CD14-positive monocyte (primary cell): ENCODE results near the gene SELENOI. TPM values are rescaled to one million over a fixed set of nuclear protein-coding genes. Genes with fewer than 3 reads are reported as not detected.

Source experiments
- DNase-seq, 3 donors: peaks; one replicate each; pipeline ENCODE4 v3.0.0-alpha.2; 2011 to 2022
- H2AFZ ChIP-seq: 2 replicates; pipeline ENCODE4 v1.6.0; 2012; ENCODE audit warnings: mild to moderate bottlenecking, low read depth, low read length, inconsistent platforms; ENCODE audit not compliant: insufficient read depth, poor library complexity, severe bottlenecking
- H3K27ac ChIP-seq, 2 donors: 1 replicate in 1 of 2; 2 replicates in 1 of 2; pipeline ENCODE4 v1.5.1; 2012 to 2013; ENCODE audit warnings: low read length in 2 of 2, control low read depth in 1 of 2, inconsistent platforms in 1 of 2, low read depth in 1 of 2, mild to moderate bottlenecking in 1 of 2
- H3K27me3 ChIP-seq, 2 donors: one replicate each; pipeline versions ENCODE4 v1.6.0 to v1.6.1; 2011 to 2013; ENCODE audit warnings: low read length in 2 of 2; ENCODE audit not compliant: control insufficient read depth in 2 of 2, insufficient read depth in 2 of 2
- H3K36me3 ChIP-seq, 2 donors: replicated peaks in 1 of 2; 1 replicate in 1 of 2; 2 replicates in 1 of 2; pipeline versions ENCODE4 v1.5.1 to v1.6.1; 2012 to 2013; ENCODE audit warnings: low read length in 2 of 2, control low read depth in 1 of 2, inconsistent platforms in 1 of 2, mild to moderate bottlenecking in 1 of 2; ENCODE audit not compliant: insufficient read depth in 2 of 2, control insufficient read depth in 1 of 2
- H3K4me1 ChIP-seq, 2 donors: 1 replicate in 1 of 2; 2 replicates in 1 of 2; pipeline versions ENCODE4 v1.5.1 to v1.6.1; 2012 to 2013; ENCODE audit warnings: low read length in 2 of 2, control low read depth in 1 of 2, inconsistent platforms in 1 of 2, mild to moderate bottlenecking in 1 of 2, moderate library complexity in 1 of 2; ENCODE audit not compliant: insufficient read depth in 2 of 2, control insufficient read depth in 1 of 2
- H3K4me2 ChIP-seq: replicated peaks from 2 replicates; pipeline ENCODE3; 2012; ENCODE audit warnings: low read length, moderate library complexity, mild to moderate bottlenecking; ENCODE audit not compliant: poor library complexity, severe bottlenecking; ENCODE audit errors: extremely low read depth
- H3K4me3 ChIP-seq, 3 experiments: fragments of 200-600 bp in 1 of 3; sonication (generic) in 1 of 3; replicated peaks in 1 of 3; 1 replicate in 2 of 3; 2 replicates in 1 of 3; pipeline ENCODE4 v1.5.1; 2011 to 2013; ENCODE audit warnings: low read length in 3 of 3, mild to moderate bottlenecking in 3 of 3, control low read depth in 2 of 3, low read depth in 2 of 3, inconsistent platforms in 1 of 3, moderate library complexity in 1 of 3
- H3K79me2 ChIP-seq: 2 replicates; pipeline ENCODE4 v1.6.0; 2012; ENCODE audit warnings: mild to moderate bottlenecking, control low read depth, inconsistent platforms, low read length, moderate library complexity; ENCODE audit not compliant: insufficient read depth
- H3K9ac ChIP-seq: 2 replicates; pipeline ENCODE4 v1.6.0; 2017; ENCODE audit warnings: low read length, mild to moderate bottlenecking; ENCODE audit not compliant: insufficient read depth, poor library complexity, severe bottlenecking
- H3K9me3 ChIP-seq, 2 donors: replicated peaks in 1 of 2; 1 replicate in 1 of 2; 2 replicates in 1 of 2; pipeline versions ENCODE4 v1.5.1 to v1.6.1; 2012 to 2013; ENCODE audit warnings: low read length in 2 of 2, control low read depth in 1 of 2; ENCODE audit not compliant: control insufficient read depth in 1 of 2, insufficient read depth in 1 of 2
- H4K20me1 ChIP-seq: 2 replicates; pipeline ENCODE4 v1.6.0; 2012; ENCODE audit warnings: mild to moderate bottlenecking, low read length, control low read depth, moderate library complexity; ENCODE audit not compliant: insufficient read depth
- H3K27ac Mint-ChIP-seq, 7 donors: one replicate each; pipeline ENCODE4 v1.8.0; 2020; ENCODE audit warnings: mild to moderate bottlenecking in 7 of 7, mixed read lengths in 7 of 7, moderate library complexity in 6 of 7, inconsistent platforms in 2 of 7
- H3K27me3 Mint-ChIP-seq, 3 donors: one replicate each; pipeline ENCODE4 v1.8.0; 2021 to 2022; ENCODE audit warnings: low read depth in 3 of 3, mild to moderate bottlenecking in 3 of 3, mixed read lengths in 3 of 3, moderate library complexity in 3 of 3, inconsistent platforms in 1 of 3
- H3K36me3 Mint-ChIP-seq, 2 donors: one replicate each; pipeline ENCODE4 v1.8.0; 2020; ENCODE audit warnings: mixed read lengths in 2 of 2, inconsistent platforms in 1 of 2, mild to moderate bottlenecking in 1 of 2
- H3K4me1 Mint-ChIP-seq: one replicate; pipeline ENCODE4 v1.8.0; 2020; ENCODE audit warnings: mild to moderate bottlenecking, mixed read lengths
- H3K4me3 Mint-ChIP-seq, 2 donors: one replicate each; pipeline ENCODE4 v1.8.0; 2020; ENCODE audit warnings: mild to moderate bottlenecking in 2 of 2, mixed read lengths in 2 of 2, moderate library complexity in 1 of 2
- H3K9me3 Mint-ChIP-seq, 7 donors: one replicate each; pipeline ENCODE4 v1.8.0; 2020 to 2022; ENCODE audit warnings: mixed read lengths in 7 of 7, mild to moderate bottlenecking in 6 of 7, moderate library complexity in 6 of 7, inconsistent platforms in 2 of 7
- WGBS: methylation state at CpG from one replicate; pipeline ENCODE4 v1.1.5; 2013; ENCODE audit warnings: missing lambda C conversion rate; ENCODE audit not compliant: insufficient coverage; 5-methylcytosine and 5-hydroxymethylcytosine counted together
- intact Hi-C, 2 donors: fragments of 100-400 bp; cut with micrococcal nuclease; formaldehyde crosslinking; loops; one replicate each; pipeline versions ENCODE4 v1.15.0 to v1.15.1; 2023
- polyA plus RNA-seq, 3 donors: library from polyadenylated mRNA; depleted of rRNA in 1 of 3; unstranded in 2 of 3; stranded (reverse) in 1 of 3; fragments of 300-500 nt in 2 of 3; fragments of >200 nt in 1 of 3; fragmentation: Illumina TruSeq in 2 of 3; gene quantifications; 1 replicate in 2 of 3; 2 replicates in 1 of 3; pipeline ENCODE4 v1.2.3, GENCODE V29; 2012 to 2021
- TF ChIP-seq, protein P1 (sequence below): fragments of 200-600 bp; IDR thresholded peaks from one replicate; pipeline ENCODE4 v1.8.0; 2022; ENCODE audit warnings: antibody characterized with exemption, mild to moderate bottlenecking

The SELENOI gene
- polyA plus RNA-seq, 3 donors = 2.3 to 3.2 (median 2.5) TPM

- Histone ChIP-seq H3K4me1 (peaks cover 7 to 8% of the 10 kb centered on the region in 2 donors), H3K79me2 (no peaks in the 10 kb centered on the region), H3K9me3 (no peaks in the 10 kb centered on the region), H4K20me1 (no peaks in the 10 kb centered on the region), H2AFZ (no peak overlapping the region), H3K9ac (no peak overlapping the region), H3K36me3 (peaks cover 46 to 76% of the 10 kb centered on the region in 2 donors), H3K4me3 (no peak overlapping the region), H3K4me2 (no peak overlapping the region), H3K27me3 (no peaks in the 10 kb centered on the region), H3K27ac (no peak overlapping the region)
- Mint-ChIP-seq H3K9me3 (no peaks in the 10 kb centered on the region), H3K4me3 (no peak overlapping the region), H3K27me3 (no peaks in the 10 kb centered on the region), H3K4me1 (peaks cover 7% of the 10 kb centered on the region), H3K27ac (no peak overlapping the region), H3K36me3 (peaks cover 45 to 64% of the 10 kb centered on the region in 2 donors)
- no peak for DNase-seq
- intact Hi-C loops = no loop called here
- no CpG with 5 or more reads among the region's 4 CpGs for WGBS
- TF ChIP-seq, protein P1, sequence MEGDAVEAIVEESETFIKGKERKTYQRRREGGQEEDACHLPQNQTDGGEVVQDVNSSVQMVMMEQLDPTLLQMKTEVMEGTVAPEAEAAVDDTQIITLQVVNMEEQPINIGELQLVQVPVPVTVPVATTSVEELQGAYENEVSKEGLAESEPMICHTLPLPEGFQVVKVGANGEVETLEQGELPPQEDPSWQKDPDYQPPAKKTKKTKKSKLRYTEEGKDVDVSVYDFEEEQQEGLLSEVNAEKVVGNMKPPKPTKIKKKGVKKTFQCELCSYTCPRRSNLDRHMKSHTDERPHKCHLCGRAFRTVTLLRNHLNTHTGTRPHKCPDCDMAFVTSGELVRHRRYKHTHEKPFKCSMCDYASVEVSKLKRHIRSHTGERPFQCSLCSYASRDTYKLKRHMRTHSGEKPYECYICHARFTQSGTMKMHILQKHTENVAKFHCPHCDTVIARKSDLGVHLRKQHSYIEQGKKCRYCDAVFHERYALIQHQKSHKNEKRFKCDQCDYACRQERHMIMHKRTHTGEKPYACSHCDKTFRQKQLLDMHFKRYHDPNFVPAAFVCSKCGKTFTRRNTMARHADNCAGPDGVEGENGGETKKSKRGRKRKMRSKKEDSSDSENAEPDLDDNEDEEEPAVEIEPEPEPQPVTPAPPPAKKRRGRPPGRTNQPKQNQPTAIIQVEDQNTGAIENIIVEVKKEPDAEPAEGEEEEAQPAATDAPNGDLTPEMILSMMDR = no peak
Observed at GRCh38 chr2:26387189-26387588, 41.2 kb downstream of the SELENOI start.

DNA sequence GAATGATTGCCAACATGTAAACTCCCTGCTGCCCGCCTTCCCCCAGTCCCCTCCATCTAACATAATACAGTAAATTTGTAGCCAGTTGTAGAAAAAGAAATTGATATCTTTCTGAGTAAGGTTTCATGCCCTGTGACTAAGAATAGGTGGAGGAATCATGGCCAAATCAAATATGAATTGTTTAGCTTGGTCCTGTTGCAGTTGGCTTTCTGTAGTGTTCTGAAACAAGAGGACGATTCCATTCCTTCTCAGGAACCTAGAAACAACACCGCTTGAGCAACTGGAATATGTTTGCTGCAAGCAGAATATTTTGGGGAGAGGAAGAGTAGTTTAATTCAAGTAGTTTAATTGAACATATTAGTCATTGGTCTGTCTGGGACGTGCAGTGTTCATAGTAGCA, 48.8 kb downstream of the SELENOI start:
- H3K9me3 ChIP-seq = no peaks in the 10 kb centered on the region

More for the DNA sequence above, 48.8 kb downstream of the SELENOI start:
- no peak overlapping the region for H3K27ac ChIP-seq
- Mint-ChIP-seq H3K36me3 (peaks cover 25 to 26% of the 10 kb centered on the region in 2 donors), H3K9me3 (no peaks in the 10 kb centered on the region), H3K4me3 (no peak overlapping the region), H3K27me3 (peaks cover 0 to 1% (median 0%) of the 10 kb centered on the region in 3 donors), H3K4me1 (no peaks in the 10 kb centered on the region), H3K27ac (no peak overlapping the region)
- no peaks in the 10 kb centered on the region for H4K20me1 ChIP-seq
- no peaks in the 10 kb centered on the region for H3K79me2 ChIP-seq
- H3K4me1 ChIP-seq = no peaks in the 10 kb centered on the region
- no peak overlapping the region for H3K4me3 ChIP-seq
- H3K36me3 ChIP-seq = peaks cover 22 to 33% of the 10 kb centered on the region in 2 donors
- no peak overlapping the region for H3K9ac ChIP-seq
- DNase-seq = no peak
- H2AFZ ChIP-seq = no peak overlapping the region
- intact Hi-C loops = no loop called here
- TF ChIP-seq, protein P1 = no peak
- H3K27me3 ChIP-seq = no peaks in the 10 kb centered on the region
- no peak overlapping the region for H3K4me2 ChIP-seq
- WGBS = 100% methylated on average over 1 of the region's 4 CpGs
